Measurements from ENCODE around the gene CDH4. TPM values are rescaled to one million over a fixed set of nuclear protein-coding genes. Genes with fewer than 3 reads are reported as not detected.

CDH4 gene
- total RNA-seq, 1 donor from 2014 or later, result 12.1 TPM

GRCh38 chr20:61626412-61626811, 374.4 kb downstream of the CDH4 start:
- FAIRE-seq, result no peak
- H3K36me3 ChIP-seq (ENCODE audit: control insufficient read depth, insufficient read depth, low read length), result no peaks in the 10 kb centered on the region
- TF ChIP-seq CTCF (IDR thresholded peaks at IDR 0.05; ENCODE audit: insufficient read depth, low read length, severe bottlenecking), result no peak
- no peaks in the 10 kb centered on the region for H3K27me3 ChIP-seq (ENCODE audit: control insufficient read depth, insufficient read depth, low read length)
- no peak for DNase-seq (ENCODE audit: low read depth)
- H3K4me3 ChIP-seq (ENCODE audit: low read depth, low read length), result no peak overlapping the region

- no peak for TF ChIP-seq CTCF (IDR thresholded peaks at IDR 0.05; ENCODE audit: insufficient read depth, low read length, severe bottlenecking)
- no peak overlapping the region for H3K4me3 ChIP-seq (ENCODE audit: low read depth, low read length)
- no peak for FAIRE-seq
- no peaks in the 10 kb centered on the region for H3K27me3 ChIP-seq (ENCODE audit: control insufficient read depth, insufficient read depth, low read length)
- DNase-seq (ENCODE audit: low read depth), result no peak
- H3K36me3 ChIP-seq (ENCODE audit: control insufficient read depth, insufficient read depth, low read length), result no peaks in the 10 kb centered on the region
Observed at GRCh38 chr20:61627791-61628415, 375.8 kb downstream of the CDH4 start.

- no peak for FAIRE-seq
- TF ChIP-seq CTCF (IDR thresholded peaks at IDR 0.05; ENCODE audit: insufficient read depth, low read length, severe bottlenecking), result no peak
- no peaks in the 10 kb centered on the region for H3K27me3 ChIP-seq (ENCODE audit: control insufficient read depth, insufficient read depth, low read length)
Observed at GRCh38 chr20:61628480-61628879, 376.4 kb downstream of the CDH4 start.

GRCh38 chr20:61628901-61629601, 377.0 kb downstream of the CDH4 start:
- Histone ChIP-seq H3K4me3 (ENCODE audit: low read depth, low read length) (no peak overlapping the region), H3K27me3 (ENCODE audit: control insufficient read depth, insufficient read depth, low read length) (no peaks in the 10 kb centered on the region), H3K36me3 (ENCODE audit: control insufficient read depth, insufficient read depth, low read length) (no peaks in the 10 kb centered on the region)
- FAIRE-seq, result no peak
- DNase-seq (ENCODE audit: low read depth), result peak; percentile 7
- no peak for TF ChIP-seq CTCF (IDR thresholded peaks at IDR 0.05; ENCODE audit: insufficient read depth, low read length, severe bottlenecking)

More at GRCh38 chr20:61628480-61628879, 376.4 kb downstream of the CDH4 start:
- DNase-seq (ENCODE audit: low read depth), result no peak
- Histone ChIP-seq H3K4me3 (ENCODE audit: low read depth, low read length) (no peak overlapping the region), H3K36me3 (ENCODE audit: control insufficient read depth, insufficient read depth, low read length) (no peaks in the 10 kb centered on the region)

- H3K36me3 ChIP-seq (ENCODE audit: control insufficient read depth, insufficient read depth, low read length), result no peaks in the 10 kb centered on the region
- DNase-seq (ENCODE audit: low read depth), result no peak
- H3K27me3 ChIP-seq (ENCODE audit: control insufficient read depth, insufficient read depth, low read length), result no peaks in the 10 kb centered on the region
- no peak for FAIRE-seq
- H3K4me3 ChIP-seq (ENCODE audit: low read depth, low read length), result no peak overlapping the region
- TF ChIP-seq CTCF (IDR thresholded peaks at IDR 0.05; ENCODE audit: insufficient read depth, low read length, severe bottlenecking), result no peak
Observed at GRCh38 chr20:61629602-61630390, 377.7 kb downstream of the CDH4 start.
